ENCODE data around the gene MPZL1.

MPZL1 gene

DNA sequence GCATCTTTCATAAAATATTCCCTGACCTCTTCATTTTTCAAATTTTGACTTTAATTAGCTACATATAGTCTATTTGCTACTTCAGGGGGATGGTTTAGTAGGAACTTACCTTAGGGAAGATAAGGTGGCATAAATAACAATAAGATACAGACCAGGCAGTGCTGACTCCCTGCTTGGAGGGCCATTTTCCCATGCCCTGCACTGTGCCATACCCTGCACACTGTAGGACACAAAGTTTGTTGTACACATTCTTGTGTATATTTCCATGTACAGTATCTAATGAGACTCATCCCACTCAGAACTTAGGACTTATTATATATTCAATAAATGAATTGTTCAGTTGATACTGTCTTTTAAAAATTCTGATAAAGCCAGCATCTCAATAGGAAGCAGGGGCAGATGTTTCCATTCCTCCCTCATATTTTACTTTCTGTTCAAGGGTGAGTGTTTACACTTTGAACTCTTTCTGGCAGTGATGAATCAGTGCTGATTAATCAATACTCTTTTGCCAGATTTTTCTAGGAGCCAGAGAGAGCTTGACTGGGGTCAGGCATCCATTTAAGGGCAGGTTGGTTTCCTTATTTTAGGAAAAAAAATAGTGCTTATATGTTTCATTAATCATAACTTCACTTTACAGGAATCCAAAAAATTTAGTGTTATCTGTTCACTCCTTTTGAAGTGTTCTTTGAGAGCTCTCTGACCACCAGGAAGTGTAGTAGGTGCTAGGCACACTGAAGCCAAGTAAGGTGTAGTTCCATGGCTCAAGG lies 30.6 kb downstream of the MPZL1 start:
- no peak for DNase-seq

DNA sequence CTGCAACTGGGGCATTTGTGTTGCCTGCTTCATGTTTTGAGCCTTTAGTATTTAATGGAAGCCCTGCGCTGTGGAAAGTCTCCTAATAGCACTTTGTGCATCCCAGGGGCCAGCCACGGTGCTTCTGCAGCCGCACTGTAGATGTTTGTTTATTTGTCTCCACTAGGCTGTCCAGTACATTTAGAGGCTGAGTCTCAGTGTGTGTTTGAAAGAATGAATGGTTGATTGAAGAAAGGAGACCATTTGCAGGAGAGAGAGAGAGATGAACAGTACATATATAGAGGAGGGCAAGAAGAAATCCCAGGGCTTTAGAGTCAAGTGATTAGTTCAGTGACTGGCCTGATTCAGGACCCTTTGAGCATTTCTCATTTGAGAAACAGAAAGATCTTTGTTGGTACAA lies 33.9 kb downstream of the MPZL1 start:
- DNase-seq = no peak

DNA sequence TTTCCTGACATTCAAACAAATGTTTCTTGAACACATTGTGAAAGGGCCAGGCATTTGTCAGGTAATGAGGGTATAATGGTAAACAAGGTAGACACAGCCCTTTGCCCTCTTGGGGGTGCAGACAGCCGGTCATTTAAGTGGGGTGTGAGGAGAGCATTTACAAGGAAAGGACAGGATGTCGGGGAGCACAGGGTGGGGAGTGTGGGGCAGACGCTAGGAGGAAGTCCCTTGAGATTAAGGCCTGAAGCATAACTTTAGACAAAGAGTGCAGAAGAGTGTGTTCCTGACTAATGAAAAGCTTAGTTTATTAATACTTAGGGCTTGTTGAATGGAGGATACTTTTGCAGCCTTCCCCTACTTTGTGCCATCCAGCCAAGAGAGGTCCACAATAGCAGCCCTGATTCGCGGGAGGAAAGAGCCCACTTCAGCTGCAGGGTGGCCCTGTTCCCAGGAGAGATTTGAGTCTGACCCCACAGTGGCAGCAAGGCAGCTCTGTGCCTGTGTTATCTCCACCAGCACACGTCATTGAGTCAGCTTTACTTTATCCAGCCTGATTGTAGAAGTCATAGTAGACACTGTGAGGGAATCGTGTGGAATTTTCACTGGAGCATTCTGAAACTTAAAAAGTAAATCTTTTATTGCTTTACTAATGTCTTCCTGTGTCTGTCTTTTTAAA lies 35.1 kb downstream of the MPZL1 start:
- DNase-seq = no peak

DNA sequence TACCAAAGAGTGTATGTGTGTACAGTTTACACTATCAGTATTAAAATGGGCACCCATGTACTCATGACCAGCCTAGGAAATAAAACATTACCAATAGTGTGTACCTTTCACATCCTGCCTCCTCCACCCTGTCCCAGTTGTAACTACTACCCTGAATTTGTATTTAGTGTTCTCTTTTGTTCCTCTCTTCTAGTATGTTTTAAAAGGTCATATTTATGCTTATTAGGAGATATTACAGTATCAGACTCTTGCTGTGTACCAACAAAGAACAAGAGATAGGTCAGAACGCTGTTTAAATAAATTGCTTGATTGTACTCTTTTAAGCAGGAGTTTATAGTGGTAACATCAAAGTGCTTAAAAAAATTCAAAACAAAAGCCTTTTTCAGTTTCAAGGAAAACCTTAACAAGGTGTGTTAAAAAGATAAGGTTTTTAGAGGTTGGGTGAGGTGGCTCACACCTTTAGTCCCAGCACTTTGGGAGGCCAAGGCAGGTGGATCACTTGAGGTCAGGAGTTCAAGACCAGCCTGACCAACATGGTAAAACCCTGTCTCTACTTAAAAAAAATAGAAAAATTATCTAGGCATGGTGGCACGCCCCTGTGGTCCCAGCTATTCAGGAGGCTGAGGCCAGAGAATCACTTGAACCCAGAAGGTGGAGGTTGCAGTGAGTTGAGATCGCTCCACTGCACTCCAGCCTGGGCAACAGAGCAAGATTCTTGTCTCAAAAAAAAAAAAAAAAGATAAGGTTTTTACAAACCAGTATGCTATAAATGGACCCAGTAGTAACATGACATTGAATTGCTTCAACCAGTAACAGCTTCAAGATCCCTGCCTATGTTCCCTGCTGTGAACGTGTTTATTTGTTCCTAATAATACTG lies 35.9 kb downstream of the MPZL1 start:
- no peak for DNase-seq

DNA sequence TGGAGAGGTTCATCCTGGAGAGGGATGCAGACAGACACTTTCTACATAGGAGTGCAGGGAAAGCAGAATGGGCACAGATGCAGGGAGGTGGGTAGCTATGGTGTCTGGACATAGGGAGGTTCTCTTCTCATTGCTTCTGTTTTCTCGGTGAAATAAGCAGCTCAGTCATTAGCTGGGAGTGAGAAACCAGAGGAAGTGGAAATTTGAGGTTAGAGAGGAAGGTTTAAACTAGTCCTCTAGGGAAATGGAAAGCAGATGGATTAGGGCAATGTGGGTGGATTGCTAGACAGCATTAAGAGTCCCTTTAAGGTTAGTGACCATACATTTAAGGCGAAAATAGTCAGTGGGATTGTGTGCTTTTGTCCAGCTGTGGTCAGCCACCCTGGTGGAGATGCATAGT lies 39.6 kb downstream of the MPZL1 start:
- no peak for DNase-seq

DNA sequence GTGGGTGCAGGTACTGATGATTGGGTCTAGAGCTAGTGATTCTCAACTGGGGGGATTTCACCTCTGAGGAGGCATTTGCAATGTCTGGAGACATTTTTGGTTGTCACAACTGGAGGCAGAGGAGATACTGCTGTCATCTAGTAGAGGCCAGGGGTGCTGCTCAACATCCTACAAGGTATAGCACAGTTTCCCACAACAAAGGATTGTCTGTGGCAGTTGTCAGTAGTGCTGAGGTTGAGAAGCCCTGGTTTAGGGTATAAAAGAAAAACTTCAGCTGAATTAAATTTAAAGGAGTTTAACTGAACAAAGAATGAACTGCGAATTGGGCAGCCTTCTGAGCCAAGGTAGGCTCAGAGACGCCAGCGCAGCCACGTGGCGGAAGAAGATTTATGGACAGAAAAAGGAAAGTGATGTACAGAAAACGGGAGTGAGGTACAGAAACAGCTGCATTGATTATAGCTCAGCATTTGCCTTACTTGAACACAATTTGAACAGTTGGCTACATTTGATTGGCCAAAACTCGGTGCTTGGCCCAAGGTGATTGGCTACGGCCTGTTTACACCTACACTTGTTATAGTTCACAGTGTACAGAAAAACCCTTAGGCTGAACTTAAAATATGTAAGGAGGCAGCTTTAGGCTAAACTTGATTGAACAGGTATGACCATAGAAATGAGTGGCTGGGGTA lies 40.4 kb downstream of the MPZL1 start:
- no peak for DNase-seq

DNA sequence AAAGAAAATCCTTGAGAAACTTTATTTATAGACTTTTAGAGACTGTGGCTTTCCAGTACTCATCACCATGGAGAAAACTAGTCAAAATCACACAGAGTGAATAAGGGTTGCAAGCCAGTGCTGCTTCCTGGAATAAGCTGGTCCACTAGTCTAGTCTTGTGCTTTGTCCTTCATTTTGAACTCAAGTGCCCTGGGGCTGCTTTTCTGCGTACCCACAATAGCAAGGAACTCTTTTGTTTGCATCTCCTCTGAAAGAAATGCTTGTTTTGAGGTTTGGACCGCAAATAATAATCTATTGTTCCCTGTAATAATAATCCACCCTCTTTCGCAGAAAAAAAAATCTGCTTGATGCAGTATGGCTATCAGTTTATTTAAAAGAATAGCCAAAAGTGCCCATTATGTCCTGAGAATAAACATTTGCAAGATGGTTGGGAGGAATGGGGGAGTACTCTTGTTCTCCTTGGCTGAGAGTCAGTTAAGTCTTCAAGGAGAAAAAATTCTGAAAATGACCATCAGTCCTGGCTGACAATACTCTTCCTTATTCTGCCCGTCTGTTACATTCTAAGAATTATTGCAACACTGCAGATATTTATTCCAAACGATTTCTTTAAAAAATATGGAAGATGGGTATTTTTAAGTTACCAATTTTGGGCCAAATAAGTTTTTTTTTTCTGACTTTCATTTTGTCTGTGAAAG lies 41.9 kb downstream of the MPZL1 start:
- DNase-seq = no peak

DNA sequence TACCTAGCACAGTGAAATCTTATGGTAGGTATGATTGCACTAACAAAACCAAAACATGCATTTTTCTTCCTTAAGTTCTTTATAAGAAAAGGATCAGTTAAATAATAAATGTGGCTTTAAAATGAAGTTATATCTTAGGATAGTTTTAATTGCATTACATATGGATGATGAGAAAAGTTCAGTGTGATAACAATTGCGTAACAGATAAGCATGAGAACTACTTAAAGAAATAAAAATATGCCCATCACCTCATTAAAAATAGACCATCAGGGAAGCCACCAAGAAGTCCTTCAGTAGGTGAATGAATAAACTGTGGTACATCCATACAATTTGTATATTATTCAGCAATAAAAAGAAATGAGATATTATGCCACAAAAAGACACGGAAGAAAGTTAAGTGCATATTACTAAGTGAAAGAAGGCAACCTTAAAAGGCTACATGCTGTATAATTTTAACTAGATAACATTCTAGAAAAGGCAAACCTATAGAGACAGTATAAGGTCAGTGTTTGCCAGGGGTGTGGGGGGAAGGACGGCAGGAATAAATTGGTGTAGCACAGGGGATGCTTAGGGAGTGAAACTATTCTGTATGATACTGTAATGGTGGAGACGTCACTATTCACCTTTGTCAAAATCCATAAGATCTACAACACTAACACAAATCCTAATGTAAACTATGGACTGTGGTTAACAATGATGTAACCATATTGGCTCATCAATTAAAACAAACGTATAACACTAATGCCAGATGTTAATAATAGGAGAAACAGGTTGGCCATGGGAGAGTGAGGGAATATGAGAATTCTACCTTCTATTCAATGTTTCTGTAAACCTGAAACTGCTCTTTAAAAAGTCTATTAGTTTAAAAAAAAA lies 42.9 kb downstream of the MPZL1 start:
- DNase-seq = no peak

DNA sequence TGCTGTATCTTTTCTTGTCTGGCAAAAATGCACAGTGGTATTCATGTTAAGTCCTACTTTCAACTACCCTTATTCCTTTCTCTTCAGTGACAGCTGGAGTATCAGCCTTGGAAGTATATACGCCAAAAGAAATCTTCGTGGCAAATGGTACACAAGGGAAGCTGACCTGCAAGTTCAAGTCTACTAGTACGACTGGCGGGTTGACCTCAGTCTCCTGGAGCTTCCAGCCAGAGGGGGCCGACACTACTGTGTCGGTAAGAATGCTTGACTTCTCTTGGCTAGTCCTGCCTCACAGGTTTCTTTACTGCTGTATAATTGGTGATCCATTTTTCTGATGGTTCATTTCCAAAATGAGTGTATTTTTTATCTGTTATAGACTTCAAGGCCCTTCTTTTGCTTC lies 43.7 kb downstream of the MPZL1 start:
- DNase-seq = no peak

DNA sequence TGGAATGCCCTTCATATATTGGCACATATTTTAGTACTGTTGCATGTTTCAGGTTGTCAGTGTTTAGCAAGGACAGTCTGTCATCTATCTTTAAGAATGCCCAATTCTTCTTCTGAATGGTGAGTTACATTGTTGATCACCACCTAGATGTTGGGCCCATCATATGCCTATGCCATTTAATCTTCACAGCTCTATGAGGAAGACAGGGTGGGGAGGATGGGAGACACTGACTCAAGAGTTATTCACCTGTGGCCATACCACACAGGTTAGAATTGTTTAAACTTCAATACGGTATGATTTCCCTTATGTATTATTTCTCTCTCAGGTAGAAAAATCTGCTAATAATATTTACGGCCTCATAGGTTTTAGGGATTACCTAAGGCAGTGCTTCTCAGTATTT lies 44.8 kb downstream of the MPZL1 start:
- DNase-seq = no peak

DNA sequence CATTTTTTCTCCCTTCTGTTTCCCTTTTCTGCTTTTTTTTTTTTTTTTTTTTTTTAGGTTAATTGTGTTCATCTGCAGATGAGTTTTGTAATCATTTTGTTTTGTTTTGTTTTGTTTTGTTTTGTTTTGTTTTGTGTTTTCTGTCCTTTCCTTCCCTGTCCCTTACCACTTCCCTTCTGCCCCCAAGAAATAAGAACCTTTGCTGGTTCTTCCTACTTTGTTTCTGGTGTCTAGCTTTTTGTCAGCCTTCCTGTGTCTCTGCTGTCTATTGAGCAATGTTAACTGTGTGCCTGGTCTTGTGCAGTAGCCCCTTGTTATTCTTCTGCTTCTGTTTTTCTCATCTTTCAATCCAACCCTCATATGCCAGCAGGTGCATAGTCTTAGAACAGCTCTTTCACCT lies 46.0 kb downstream of the MPZL1 start:
- no peak for DNase-seq

DNA sequence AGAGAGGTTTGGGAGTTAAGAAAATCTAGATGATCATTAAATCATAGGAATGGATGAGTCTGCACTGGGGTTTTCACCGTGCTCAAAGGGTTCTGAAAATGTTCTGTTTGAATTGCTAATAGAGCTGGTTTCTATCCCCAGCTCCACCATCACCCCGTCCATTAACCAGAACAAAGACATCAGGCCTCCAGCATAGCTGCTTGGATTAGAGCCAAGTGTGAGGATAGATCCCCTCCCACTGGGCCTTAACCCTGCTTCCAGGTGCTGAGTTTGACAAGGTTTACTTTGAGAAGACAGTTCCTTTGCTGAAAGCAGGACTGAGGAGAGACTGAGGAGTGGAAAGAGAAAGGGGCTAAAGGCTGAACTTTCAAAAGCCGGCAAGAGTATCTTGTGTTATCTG lies 48.3 kb downstream of the MPZL1 start:
- no peak for DNase-seq

DNA sequence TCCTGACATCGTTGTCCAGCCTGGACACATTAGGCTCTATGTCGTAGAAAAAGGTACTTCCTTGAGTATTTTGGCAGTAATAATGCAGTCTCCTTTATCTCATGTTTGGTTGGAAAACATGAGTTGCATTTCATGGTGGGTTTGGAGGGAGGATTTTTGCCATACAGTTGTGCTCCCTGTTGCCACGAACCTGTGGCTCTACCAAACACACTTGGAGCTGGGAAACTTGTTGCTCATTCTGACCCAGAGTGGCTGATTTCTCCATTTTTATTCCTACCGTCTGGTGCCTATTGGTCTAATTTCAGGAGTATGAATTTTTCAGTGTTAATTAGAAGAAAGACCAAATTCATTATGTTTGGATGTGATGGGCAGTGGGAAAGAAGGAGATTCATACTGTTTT lies 50.7 kb downstream of the MPZL1 start:
- no peak for DNase-seq

DNA sequence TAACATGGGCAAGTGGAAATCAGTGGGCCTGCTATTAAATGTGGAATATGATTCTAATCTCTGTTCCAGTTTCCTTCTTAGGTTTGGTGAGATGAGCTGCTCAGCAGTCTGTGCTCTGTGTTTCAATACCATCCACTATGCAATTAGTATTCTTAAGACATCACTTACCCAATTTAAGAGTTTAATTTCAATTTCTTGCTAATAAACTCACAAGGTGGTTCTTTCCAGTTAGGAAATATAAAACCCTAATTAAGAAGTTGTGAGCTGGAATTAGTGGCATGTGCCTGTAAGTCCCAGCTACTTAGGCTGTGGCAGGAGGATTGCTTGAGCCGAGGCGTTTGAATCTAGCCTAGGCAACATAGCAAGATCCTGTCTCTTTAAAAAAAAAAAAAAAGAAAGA lies 51.7 kb downstream of the MPZL1 start:
- DNase-seq = no peak

DNA sequence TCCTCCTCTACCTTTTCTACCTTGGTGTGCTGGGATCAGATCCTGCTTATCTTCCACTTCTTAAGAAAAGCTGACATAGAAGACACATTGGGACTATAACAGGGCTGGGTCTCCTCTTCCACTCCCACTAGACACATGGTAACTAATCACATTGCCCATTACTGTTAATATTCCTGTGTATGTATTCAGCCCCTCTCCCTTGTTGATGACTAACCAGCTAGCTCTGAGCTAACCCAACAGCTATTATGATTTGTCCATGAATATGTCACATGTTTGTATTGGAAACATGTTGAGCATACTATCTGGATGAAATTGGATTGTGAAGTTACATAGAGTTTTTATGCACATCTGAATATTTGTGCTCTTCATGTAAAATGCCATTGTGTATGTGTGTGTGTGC lies 52.9 kb downstream of the MPZL1 start:
- no peak for DNase-seq

DNA sequence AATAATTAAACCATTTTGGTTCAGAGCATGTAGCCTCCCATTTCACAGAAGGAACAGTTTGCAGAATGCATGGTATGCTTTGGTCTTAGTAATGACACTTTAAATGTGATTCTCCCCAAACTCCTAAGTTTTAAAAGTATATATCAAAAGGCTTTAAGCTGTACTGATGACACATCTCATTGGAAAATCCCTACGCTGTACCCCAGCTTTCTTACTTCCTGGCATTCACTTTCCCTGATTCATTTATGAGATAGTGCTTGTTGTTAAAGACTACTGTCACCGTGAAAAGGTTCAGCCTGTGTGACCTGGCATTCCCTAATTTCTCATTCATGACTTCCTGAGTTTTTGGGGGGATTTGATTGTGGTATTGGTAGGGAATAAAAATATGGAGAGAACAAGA lies 53.4 kb downstream of the MPZL1 start:
- DNase-seq = no peak

DNA sequence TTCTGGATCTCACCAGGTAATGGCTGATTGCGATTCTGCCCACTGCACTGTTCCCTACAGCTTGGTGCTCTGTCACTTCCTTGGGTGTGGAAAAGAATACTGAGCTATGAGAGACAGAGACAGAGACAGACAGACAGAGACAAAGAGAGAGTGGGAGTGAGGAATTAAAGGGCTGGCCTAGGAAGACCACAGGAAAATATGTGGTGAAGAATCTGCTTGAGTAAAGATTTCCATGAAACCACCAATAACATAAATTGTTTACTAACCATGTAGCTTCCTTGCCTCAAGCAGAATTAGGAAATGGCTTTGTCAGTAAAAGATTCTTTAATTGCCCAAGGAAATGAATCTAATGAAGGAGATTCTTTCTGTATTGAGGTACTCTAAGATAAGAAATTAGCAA lies 54.4 kb downstream of the MPZL1 start:
- no peak for DNase-seq

DNA sequence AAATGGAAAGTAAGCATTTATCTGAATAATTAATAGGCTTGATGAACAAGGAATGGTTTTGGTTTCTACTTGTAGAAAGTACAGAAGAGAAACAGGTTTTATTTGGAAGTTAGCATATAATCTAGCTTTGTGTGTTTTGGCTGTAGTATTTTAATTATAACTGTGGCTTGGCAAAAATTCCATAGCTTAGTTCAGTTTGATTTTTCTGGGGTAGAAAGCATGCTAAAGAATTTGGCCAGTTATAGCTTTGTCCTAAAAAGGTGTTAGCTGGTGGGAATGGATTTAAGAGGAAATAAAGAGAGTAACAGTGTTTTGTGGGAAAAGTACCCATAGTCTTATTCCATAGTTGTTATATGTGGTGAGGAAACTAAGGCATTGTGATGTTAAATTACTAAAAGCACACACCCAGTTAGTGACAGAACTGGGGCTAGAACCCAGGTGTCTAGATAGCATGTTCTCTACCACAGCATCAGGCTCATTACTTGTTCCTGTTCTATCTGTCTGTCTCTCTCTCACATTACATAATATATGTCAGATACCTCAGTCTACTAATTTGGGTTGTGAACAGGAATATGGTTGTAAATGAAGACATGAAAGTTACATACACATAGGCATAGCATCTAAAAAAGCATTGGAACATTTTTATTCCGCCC lies 55.0 kb downstream of the MPZL1 start:
- no peak for DNase-seq

DNA sequence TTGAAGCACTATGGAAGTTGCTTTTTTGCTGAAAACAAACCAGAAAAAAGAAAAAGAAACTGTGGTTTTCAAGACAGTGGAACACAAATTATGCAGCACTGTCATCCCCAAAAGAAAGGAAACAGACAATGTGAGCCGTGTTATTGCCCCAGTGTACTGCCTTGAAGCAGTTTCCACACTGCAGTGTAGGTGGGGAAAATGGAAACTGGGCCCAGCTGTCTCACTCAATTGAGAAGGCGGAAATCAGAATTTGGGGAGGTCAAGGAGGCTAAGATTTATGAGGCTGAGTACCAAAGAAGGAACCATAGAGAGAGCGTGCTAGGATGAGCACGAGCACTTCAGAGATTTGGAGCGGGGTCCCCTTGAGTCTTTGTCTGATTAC lies 55.5 kb downstream of the MPZL1 start:
- no peak for DNase-seq

DNA sequence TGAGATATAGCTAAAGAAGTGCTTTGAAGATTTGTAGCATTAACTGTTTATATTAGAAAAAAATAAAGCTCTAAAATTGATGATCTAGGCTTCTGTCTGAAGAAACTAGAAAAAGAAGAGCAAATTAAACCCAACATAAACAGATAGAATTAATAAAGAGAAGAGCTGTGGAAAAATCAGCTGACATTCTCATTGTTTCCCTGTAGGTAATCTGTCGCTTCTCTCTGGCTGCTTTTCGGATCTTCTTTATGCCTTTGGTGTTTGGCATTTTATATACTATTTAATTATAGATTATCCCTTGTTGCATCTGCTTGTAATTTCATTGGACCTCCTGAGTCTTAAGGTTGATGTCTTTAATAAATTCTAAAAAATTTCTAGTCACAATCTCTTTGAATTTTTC lies 59.8 kb downstream of the MPZL1 start:
- no peak for DNase-seq

DNA sequence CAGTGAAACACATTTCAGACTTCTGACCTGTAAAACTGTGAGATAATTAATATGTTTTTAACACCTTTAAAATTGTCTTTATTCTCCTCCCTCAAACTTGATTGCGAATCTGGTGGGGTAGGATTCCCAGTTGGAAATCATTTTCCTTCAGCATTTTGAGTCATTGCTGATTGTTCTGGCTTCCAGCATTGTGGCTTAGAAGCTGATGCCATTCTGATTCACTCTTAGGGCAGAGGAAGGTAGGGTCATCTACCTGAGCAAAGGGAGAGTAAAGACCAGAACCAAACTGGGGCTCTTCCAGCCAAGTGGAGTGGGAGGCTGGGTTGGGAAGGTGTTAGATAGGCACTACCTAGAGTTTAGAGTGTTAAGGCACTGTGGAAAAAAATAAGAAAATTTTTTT lies 61.2 kb downstream of the MPZL1 start:
- no peak for DNase-seq
